B cell (primary cell): ENCODE data around the gene OR6K2.

Experiments
- CTCF ChIP-seq: fragments of 200-600 bp; IDR thresholded peaks from one replicate; pipeline ENCODE4 v1.8.0; 2022; ENCODE audit warnings: antibody characterized with exemption, mild to moderate bottlenecking
- EZH2 ChIP-seq: IDR thresholded peaks from 2 replicates; pipeline ENCODE4 v1.6.1; 2012; ENCODE audit warnings: borderline replicate concordance, low read depth, mild to moderate bottlenecking, moderate library complexity, low read length; ENCODE audit not compliant: insufficient read depth, poor library complexity, severe bottlenecking

GRCh38 chr1:158694596-158694995, 5.9 kb downstream of the OR6K2 start:
- TF ChIP-seq CTCF = no peak
- no peak for TF ChIP-seq EZH2
